Measurements from ENCODE around the gene MRPL14.

DNA sequence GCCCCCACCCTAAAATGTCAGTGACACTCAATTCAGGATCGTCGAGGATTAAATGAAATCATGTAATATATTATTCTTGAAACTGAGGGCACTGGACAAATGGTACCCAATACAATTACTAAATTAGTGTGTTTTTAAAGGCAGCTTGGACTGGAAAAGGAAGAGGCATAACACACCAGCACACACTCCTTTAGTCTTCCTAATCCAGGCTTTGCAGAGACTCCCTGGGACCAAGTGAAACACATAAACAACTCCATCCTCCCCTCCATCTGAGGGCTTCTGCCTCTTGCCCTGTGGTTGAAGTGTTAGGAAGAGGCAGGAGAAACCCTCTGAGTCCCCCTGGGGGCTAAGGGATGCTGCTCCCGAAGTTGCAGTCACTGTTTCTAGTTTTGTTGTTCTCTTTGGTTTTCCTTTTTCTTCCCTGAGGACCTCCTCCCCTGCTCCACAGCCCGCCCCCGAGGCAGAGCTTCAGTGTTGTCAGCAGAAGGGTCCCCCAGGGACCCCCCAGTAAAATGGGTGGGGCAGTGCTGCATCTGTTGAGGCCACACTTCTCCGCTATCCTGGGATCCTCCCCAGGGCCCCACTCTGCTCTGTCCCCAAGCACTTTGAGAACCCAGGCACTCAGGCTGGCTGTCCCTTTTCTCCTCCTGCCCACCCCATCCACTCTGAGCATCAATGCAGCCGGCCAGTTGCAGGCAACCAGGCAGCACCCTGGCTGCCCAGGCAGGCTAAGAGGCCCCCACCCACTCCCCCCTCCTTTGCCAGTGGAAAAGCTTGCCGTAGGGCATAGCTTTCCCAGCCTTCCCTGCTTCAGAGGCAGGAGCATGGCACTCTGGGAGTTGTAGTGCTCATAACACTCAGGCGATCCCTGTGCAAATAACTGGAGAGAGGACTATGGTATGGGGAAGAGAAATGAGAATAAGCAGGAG is 6.0 kb upstream of the MRPL14 start:
- TF ChIP-seq, protein P1, sequence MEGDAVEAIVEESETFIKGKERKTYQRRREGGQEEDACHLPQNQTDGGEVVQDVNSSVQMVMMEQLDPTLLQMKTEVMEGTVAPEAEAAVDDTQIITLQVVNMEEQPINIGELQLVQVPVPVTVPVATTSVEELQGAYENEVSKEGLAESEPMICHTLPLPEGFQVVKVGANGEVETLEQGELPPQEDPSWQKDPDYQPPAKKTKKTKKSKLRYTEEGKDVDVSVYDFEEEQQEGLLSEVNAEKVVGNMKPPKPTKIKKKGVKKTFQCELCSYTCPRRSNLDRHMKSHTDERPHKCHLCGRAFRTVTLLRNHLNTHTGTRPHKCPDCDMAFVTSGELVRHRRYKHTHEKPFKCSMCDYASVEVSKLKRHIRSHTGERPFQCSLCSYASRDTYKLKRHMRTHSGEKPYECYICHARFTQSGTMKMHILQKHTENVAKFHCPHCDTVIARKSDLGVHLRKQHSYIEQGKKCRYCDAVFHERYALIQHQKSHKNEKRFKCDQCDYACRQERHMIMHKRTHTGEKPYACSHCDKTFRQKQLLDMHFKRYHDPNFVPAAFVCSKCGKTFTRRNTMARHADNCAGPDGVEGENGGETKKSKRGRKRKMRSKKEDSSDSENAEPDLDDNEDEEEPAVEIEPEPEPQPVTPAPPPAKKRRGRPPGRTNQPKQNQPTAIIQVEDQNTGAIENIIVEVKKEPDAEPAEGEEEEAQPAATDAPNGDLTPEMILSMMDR (IDR thresholded peaks at IDR 0.05; ENCODE audit: low read depth, low read length): no peak
- TF ChIP-seq EZH2phosphoT487 (IDR thresholded peaks at IDR 0.05; ENCODE audit: low read depth): no peak

All from OCI-LY3 (cell line).